Right lobe of liver (tissue), 6 donors: ENCODE measurements around the gene DLG5. TPM values are rescaled to one million over a fixed set of nuclear protein-coding genes. Genes with fewer than 3 reads are reported as not detected.

Experiments used
- ATAC-seq, 4 donors: fragments of 200-7000 bp; cut with Tn5 transposase; one replicate each; pipeline ENCODE4 v1.9.1; 2020; ENCODE audit warnings: mild to moderate bottlenecking in 4 of 4, moderate library complexity in 4 of 4
- DNase-seq, 3 donors: peaks; one replicate each; pipeline ENCODE4 v3.0.0-alpha.2; 2020
- H3K27ac ChIP-seq, 3 donors: fragments of 200-600 bp; one replicate each; pipeline ENCODE4 v1.8.0; 2022
- H3K27me3 ChIP-seq, 2 donors: fragments of 200-600 bp; one replicate each; pipeline ENCODE4 v1.8.0; 2022
- H3K36me3 ChIP-seq, 4 donors: fragments of 200-600 bp; sonication (generic) in 1 of 4; one replicate each; pipeline versions ENCODE4 v1.5.1 to v1.8.0; 2017 to 2022; ENCODE audit warnings: control low read depth in 1 of 4
- H3K4me1 ChIP-seq, 4 donors: fragments of 200-600 bp; sonication (generic) in 1 of 4; one replicate each; pipeline versions ENCODE4 v1.5.1 to v1.8.0; 2017 to 2022; ENCODE audit warnings: control low read depth in 1 of 4
- H3K4me3 ChIP-seq, 3 donors: fragments of 200-600 bp; one replicate each; pipeline ENCODE4 v1.8.0; 2022
- H3K9me3 ChIP-seq, 4 donors: fragments of 200-600 bp; sonication (generic) in 1 of 4; one replicate each; pipeline versions ENCODE4 v1.5.1 to v1.8.0; 2017 to 2022; ENCODE audit warnings: control low read depth in 1 of 4
- CTCF ChIP-seq, 4 donors: fragments of 200-600 bp in 3 of 4; fragments of 450-650 bp in 1 of 4; IDR thresholded peaks; one replicate each; pipeline versions ENCODE4 v1.5.1 to v1.8.0; 2016 to 2022; ENCODE audit warnings: antibody characterized with exemption in 4 of 4, mild to moderate bottlenecking in 2 of 4
- POLR2A ChIP-seq: fragments of 450-650 bp; IDR thresholded peaks from one replicate; pipeline ENCODE4 v1.6.1; 2017; ENCODE audit warnings: antibody characterized with exemption, mild to moderate bottlenecking
- WGBS: methylation state at CpG from one replicate; pipeline ENCODE4 v1.1.6; 2018; ENCODE audit warnings: low coverage, low lambda C conversion rate; ENCODE audit not compliant: insufficient coverage; ENCODE audit errors: missing lambda C conversion rate; 5-methylcytosine and 5-hydroxymethylcytosine counted together
- intact Hi-C, 2 donors: fragments of 100-400 bp; cut with DNase I; formaldehyde crosslinking; loops; one replicate each; pipeline versions ENCODE4 v1.11.2 to v1.14.1; 2022
- total RNA-seq, 6 experiments: library from RNA; depleted of rRNA in 2 of 6; stranded (reverse); fragments of >200 nt in 2 of 6; fragmentation: NEBNext Ultra II Directional in 3 of 6; extraction: Animal tissue kit (Norgen Biotek cat#: 25700) in 3 of 6; gene quantifications; one replicate each; pipeline versions ENCODE4 v1.1.0 to v1.2.4, GENCODE V29; 2016 to 2023
- donor health status: DM: no; HTN: yes; CAD: no.
- donor health status: DM: no; HTN: no; CAD: no.
- donor health status: DM: no; HTN: no; CAD: no.
- donor health status: DM: no; HTN: yes; CAD: no.
- donor health status: DM: no; HTN: yes; CAD: no.

DLG5 gene
- total RNA-seq, 6 experiments from 2014 or later, result 5.6 to 8.8 (median 7.6) TPM

- intact Hi-C loops, result no loop called here
These were observed 71.0 kb downstream of the DLG5 start for GRCh38 chr10:77855404-77856155.

GRCh38 chr10:77854115-77854514 is 72.4 kb downstream of the DLG5 start:
- no peaks in the 10 kb centered on the region for H3K27me3 ChIP-seq
- no peak overlapping the region for H3K27ac ChIP-seq
- peaks cover 0 to 5% (median 0%) of the 10 kb centered on the region in 4 donors for H3K36me3 ChIP-seq
- ATAC-seq, result no peak
- WGBS, result no CpG with 5 or more reads among the region's 6 CpGs
- H3K4me1 ChIP-seq, result peaks cover 0 to 2% (median 0%) of the 10 kb centered on the region in 4 donors
- intact Hi-C loops, result no loop called here
- H3K4me3 ChIP-seq, result no peak overlapping the region
- TF ChIP-seq CTCF (IDR thresholded peaks at IDR 0.05), result no peak
- no peak for TF ChIP-seq POLR2A
- no peaks in the 10 kb centered on the region for H3K9me3 ChIP-seq
- no peak for DNase-seq

More at GRCh38 chr10:77855404-77856155, 71.0 kb downstream of the DLG5 start:
- no peak overlapping the region for H3K4me3 ChIP-seq
- TF ChIP-seq POLR2A, result no peak
- no peak for TF ChIP-seq CTCF (IDR thresholded peaks at IDR 0.05)
- H3K4me1 ChIP-seq, result peaks cover 0 to 7% (median 0%) of the 10 kb centered on the region in 4 donors
- ATAC-seq, result no peak
- no peak overlapping the region for H3K27ac ChIP-seq
- H3K27me3 ChIP-seq, result no peaks in the 10 kb centered on the region
- no peak for DNase-seq
- peaks cover 0 to 5% (median 0%) of the 10 kb centered on the region in 4 donors for H3K36me3 ChIP-seq
- WGBS, result 75% methylated on average over 5 of the region's 5 CpGs
- no peaks in the 10 kb centered on the region for H3K9me3 ChIP-seq

- Histone ChIP-seq H3K9me3 (no peaks in the 10 kb centered on the region), H3K4me3 (no peak overlapping the region), H3K27me3 (no peaks in the 10 kb centered on the region), H3K36me3 (peaks cover 0 to 5% (median 0%) of the 10 kb centered on the region in 4 donors), H3K27ac (no peak overlapping the region), H3K4me1 (peaks cover 0 to 5% (median 0%) of the 10 kb centered on the region in 4 donors)
- no peak for DNase-seq
- no peak for TF ChIP-seq POLR2A
- TF ChIP-seq CTCF (IDR thresholded peaks at IDR 0.05), result no peak
- intact Hi-C loops, result no loop called here
- ATAC-seq, result no peak
- WGBS, result 99% methylated on average over 14 of the region's 16 CpGs
These were observed 73.3 kb downstream of the DLG5 start for GRCh38 chr10:77853256-77853655.

- 83% methylated on average over 5 of the region's 17 CpGs for WGBS
- H3K9me3 ChIP-seq, result no peaks in the 10 kb centered on the region
- H3K36me3 ChIP-seq, result peaks cover 0 to 5% (median 0%) of the 10 kb centered on the region in 4 donors
- no peak for DNase-seq
- no peaks in the 10 kb centered on the region for H3K27me3 ChIP-seq
- H3K4me1 ChIP-seq, result peaks cover 0 to 5% (median 0%) of the 10 kb centered on the region in 4 donors
- ATAC-seq, result no peak
- TF ChIP-seq CTCF (IDR thresholded peaks at IDR 0.05) (no peak), POLR2A (no peak)
- H3K27ac ChIP-seq, result no peak overlapping the region
- intact Hi-C loops, result no loop called here
- H3K4me3 ChIP-seq, result no peak overlapping the region
These were observed 75.8 kb downstream of the DLG5 start for GRCh38 chr10:77850620-77851231.
